GM12865 (cell line): ENCODE results near the gene SEPTIN5.

ENCODE experiments used
- DNase-seq: peaks from one replicate; pipeline ENCODE4 v3.0.0; 2010; ENCODE audit warnings: low read depth
- H3K4me3 ChIP-seq: 2 replicates; pipeline ENCODE4 v1.5.1; 2011; ENCODE audit warnings: mild to moderate bottlenecking, low read depth, low read length, control low read depth
- TF ChIP-seq, protein P1 (sequence below): IDR thresholded peaks from 2 replicates; pipeline ENCODE4 v1.5.1; 2011; ENCODE audit warnings: low read length, control low read depth, low read depth, inconsistent platforms; ENCODE audit not compliant: insufficient read depth; ENCODE audit errors: missing control alignments

The SEPTIN5 gene

DNA sequence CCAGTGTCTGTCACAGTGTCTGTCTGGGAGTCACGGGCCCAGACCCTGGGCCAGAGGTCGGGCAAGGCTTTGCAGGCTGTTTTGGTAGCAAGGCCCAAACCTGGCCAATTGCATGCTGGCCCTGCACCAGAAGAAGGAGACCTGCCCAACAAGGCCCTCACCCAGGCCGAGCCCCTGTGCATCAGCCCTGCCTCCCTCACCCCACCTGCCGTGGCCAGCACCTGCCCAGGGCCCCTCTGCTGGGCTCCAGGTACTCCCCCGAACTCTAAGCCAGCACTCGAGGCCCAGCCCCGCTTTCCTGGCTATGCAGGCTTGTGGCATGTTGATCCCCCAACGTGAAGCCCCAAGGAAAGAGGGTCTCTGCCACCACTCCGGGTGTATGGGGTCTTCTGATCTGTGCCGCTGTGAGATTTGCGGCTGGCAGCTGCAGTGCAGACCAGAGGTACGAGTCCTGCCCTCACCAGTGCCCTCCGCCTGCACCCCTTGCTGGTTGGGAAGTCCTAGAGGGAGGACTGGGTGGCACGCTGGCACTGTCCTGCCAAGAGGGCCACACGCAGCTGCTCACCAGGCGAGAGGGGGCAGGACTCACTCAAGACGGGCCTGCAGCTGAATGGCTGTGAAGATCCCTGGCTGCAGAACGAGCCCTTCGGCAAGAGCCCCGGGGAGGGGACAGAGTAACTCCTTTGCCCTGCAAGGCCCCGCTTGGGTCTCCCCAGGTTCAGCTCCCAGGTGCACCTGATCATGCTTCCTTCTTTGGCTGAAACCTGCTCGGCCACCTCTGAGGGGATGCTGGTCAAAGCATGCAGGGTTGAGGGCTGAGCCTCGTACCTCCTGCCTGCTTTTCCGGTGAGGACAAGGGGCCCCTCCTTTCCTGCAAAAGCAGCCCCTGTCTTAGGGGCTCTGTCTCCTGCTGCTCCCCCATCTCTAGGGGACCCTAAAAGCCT, 6.7 kb upstream of the SEPTIN5 start:
- DNase-seq: no peak
- TF ChIP-seq, protein P1, sequence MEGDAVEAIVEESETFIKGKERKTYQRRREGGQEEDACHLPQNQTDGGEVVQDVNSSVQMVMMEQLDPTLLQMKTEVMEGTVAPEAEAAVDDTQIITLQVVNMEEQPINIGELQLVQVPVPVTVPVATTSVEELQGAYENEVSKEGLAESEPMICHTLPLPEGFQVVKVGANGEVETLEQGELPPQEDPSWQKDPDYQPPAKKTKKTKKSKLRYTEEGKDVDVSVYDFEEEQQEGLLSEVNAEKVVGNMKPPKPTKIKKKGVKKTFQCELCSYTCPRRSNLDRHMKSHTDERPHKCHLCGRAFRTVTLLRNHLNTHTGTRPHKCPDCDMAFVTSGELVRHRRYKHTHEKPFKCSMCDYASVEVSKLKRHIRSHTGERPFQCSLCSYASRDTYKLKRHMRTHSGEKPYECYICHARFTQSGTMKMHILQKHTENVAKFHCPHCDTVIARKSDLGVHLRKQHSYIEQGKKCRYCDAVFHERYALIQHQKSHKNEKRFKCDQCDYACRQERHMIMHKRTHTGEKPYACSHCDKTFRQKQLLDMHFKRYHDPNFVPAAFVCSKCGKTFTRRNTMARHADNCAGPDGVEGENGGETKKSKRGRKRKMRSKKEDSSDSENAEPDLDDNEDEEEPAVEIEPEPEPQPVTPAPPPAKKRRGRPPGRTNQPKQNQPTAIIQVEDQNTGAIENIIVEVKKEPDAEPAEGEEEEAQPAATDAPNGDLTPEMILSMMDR: no peak

DNA sequence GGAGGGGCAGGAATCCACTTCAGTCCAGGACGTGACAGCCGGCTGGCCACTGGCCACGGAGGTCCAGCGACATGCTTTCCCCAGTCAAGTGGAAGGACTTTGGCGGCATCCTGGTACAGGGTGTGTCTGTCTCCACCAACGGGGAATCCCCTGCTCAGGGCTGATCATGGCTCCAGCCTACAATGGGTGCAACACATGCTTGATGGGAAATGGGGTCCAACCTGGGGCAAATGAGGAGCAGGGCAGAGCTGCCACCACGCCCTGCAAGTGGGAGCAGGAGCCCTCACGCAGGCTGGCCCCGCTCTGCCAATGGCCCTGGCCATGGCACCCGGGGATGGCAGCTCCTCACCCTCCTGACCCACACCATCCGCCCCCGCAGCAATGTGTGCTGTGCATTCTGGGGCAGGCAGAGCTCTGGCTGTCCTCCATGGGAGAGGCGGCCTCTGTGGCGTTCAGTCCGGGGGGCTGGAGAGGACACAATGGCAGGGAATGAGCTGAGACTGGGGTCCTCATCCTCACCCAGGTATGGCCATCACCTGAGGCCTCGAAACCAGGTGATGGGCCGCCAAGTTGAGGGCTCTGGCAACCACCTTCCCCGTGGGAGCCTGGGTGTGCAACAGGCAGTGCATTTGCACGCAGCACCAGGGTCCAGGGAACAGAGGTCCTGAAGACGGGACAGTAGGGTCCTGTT, 5.8 kb upstream of the SEPTIN5 start:
- TF ChIP-seq, protein P1: no peak
- no peak overlapping the region for H3K4me3 ChIP-seq
- DNase-seq: no peak

More for the DNA sequence above, 6.7 kb upstream of the SEPTIN5 start:
- no peak overlapping the region for H3K4me3 ChIP-seq

DNA sequence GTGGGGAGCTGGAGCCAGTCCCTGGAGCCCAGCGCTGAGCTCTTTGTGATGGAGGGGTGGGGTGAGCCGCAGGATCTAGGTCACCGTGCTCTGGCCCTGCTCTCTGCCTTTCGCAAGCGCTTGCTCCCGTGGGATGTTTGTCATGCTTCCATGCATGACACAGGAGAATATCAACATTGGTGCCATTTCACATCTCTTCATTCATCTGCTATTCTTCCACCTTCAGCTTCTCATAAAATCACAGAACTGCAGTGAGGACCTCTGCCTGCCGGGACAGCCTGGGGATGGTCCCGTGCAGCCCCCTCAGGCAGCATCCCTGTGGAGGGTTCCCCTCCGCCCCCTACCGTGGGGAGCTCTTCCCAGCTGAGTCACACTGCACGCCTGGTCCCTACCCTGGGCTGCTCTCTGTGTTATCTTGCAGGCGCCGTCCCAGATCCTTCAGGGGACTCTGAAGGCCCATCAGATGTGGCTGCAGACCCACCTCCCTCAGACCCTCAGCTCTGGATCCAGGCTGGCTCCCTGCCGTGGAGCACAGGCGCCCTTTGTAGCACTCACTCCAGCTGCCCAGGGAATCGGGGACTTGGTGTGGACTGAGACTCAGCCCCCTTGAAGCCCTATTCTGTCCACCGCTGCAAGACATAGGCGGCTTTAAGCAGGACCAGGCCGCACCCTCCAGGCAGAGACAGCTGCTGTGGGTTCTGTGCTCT, 5.1 kb upstream of the SEPTIN5 start:
- DNase-seq: no peak
- H3K4me3 ChIP-seq: no peak overlapping the region
- TF ChIP-seq, protein P1: no peak

DNA sequence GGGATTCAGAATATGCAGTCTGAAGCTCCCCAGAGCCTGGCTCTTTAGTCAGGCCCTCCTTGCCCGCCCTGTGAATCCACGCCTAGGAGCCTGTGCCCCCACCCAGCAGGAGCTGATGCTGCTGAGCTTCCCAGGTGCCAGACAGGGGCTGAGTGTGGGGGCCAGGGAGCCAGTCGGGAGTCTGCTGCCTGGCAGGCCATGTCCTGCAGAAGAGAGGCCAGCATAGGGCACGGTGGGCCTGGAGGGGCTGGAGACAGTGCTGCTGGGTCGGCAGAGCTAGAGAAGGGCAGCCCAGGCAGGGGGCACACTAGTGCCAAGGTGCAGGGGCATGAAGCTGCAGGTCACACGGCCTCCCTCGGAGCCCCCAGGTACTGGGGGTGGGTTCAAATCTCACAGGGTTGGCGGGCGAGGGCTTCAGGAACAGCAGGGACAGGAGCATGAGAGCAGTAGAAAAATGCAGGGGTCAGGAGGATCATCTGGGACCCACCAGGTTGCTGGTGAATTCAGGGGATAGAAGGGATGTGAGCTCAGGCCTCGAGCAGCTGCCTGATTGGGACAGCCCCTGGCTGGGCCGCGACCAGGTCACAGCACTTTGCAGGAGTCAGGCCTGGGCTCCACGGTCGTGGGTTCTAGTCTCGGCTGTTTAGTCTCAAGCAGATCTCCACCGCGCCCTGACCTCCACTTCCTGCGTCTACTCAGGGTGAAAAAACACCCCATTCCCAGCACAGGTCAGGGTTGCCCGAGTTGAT, 4.1 kb upstream of the SEPTIN5 start:
- TF ChIP-seq, protein P1: no peak
- DNase-seq: no peak
- no peak overlapping the region for H3K4me3 ChIP-seq

DNA sequence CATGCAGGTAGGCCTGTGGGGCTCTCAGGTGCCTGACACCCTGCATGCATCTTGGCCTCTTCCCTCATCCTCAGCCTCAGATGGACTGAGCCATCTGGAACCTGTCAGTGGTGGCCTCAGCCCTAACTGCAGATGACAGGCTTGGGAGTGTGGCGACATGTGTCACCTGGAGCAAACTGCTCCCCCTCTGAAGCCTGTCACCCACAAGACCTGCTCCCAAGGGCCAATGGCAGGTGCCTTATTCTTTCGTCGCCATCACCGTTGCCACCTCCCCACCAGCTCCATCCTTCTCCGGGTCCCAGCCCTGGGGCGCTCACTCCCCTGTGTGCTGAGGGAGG, 3.6 kb upstream of the SEPTIN5 start:
- H3K4me3 ChIP-seq: no peak overlapping the region
- DNase-seq: no peak
- TF ChIP-seq, protein P1: no peak

DNA sequence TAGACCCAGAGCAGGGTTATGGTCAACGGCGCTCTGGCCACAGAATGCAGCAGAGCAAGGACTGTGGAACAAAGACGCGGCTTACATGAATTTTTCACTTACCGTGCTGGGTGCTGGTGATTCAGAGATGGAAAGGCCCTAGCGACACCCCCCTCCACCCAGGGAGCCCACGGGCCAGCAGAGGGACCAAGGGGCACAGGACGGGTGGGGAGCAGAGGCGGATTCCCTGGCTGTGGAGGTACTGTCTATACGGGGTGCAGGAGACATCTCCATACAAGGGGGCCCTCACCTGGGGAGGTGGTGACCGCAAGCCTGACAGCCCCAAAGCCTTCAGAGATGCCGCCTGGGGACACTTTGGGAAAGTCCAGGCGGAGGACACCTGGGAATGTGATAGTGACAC, 1.1 kb upstream of the SEPTIN5 start:
- no peak for DNase-seq
- TF ChIP-seq, protein P1: no peak
- H3K4me3 ChIP-seq: no peak overlapping the region
